ENCODE data around the gene CEP164.

Gene CEP164

DNA sequence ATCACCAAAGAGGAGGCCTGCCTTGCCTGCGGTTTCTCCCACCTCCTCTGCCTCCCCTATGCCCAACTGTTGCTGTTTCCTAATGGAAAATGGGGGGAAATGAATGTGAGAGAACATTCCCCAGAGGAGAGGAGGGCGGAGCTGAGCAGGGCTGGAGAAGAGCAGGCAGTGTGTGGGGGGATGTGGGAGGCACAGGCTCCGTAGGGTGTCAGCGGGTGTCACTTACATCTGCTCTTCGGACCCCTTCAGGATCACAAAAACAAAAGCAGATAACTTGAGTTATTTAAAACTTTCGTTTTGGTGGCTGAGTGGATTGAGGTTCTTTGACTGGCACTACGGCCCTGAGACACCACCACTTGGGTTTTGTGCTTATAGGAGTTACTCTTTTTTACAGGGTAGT lies 93.8 kb downstream of the CEP164 start:
- no peak for DNase-seq (ENCODE audit: low spot score)

DNA sequence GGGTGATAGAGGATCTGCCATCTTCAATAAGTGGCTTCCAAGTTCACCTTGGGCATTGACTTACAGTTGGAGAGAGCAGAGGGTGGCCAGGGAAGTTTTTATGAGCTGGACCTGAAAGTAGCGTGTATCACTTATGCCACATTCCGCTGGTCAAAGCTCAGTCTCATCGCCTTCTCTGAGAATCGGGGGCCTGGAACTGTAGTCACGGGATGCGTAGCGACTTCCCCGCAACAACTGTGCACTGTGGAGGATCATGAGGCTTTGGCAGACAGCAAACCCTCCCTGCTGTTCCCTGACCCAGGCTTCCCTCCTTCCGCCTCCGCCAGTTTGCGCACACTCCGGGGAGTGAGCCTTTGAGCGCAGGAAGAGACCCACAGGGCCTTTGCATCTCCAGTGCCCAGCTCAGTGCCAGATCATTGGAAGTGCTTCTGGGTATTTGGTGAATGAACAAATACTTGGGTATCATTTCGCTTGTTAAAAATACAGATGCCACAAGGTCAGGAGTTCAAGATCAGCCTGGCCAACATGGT lies 95.5 kb downstream of the CEP164 start:
- no peak for DNase-seq (ENCODE audit: low spot score)

DNA sequence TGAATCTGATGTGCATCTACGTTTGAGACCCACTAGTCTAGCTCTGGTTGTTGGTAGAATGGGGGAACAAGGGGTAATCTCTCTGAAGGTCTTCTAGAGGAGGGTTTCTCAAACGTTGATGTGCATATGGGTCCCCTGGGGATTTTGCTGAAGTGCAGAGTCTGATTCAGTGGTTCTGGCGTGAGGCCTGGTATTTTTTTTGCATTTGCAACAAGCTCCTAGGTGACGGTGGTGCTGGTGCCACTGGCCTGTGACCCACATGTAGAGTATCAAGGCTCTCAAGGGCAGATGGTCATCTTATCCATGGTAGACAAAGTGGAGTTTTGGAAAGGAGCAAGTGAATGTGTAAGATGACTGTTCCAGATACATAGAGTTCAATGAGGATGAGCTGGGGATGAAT lies 97.1 kb downstream of the CEP164 start:
- DNase-seq (ENCODE audit: low spot score) = no peak

DNA sequence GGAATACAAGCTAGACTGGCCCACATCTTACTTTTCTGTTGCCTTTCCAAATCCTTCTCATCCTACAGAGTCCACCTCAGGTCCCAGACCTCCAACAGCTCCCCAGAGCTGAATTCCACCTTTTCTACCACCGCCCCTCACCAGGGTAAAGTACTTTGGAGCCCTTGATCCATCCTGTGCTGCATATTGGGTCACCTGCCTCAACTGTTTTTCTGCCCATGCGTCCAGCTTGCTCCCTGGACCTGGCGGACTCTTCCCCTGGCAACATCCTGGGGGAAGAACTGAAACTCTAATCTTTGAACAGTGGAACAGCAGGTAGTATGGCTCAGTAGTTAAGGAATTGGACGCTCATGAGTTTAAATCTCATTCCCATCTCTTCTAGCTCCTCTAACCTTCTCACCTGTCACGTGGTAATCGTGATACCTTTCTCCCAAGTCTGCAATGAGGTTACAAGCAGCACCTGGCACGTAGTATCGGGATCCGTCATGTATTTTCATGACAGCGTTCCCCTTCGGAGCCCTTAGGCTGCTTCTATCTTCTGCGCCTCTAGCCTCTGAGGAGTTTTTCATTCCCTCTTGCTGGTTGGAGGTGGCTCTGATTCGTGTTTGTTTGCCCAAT lies 98.1 kb downstream of the CEP164 start:
- no peak for DNase-seq (ENCODE audit: low spot score)

DNA sequence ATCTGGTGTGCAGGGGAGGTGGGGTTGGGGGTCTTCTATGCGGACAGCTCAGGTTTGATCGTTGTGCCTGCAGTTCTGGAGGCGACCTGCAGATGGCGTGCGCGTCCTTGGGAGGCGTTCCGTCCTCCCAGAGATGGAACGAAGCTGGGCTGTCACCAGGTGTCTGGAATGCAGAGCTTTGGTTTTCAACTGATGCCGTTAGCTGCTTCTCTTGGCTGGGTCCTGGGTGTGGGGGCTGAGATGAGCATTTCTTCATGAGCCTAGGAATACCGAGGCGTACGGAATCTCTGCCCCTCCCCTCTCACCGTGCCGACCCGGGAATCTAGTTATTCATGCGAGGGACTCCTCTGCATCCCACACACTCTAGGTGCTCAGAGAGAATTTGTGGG lies 98.6 kb downstream of the CEP164 start:
- peak; percentile 58 for DNase-seq (ENCODE audit: low spot score)

DNA sequence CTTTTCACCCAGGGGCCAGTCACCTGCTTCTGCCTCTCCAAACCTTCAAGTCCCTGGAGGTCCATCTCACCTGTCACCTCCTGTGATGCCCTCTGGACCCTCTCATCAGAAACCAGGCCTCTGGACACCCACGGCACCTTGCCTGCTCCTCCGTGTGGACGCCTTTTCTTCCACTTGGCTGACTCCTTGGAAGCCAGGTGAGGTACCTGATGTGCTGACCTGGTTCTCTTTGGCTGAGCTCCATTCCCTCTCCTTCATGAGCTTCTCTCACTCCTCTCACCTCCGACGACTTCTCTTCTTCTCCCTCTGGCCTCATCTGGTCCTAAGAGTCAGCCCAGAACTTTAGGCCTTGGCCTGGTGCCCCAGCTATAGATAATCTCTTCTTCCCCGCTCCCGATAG lies 99.3 kb downstream of the CEP164 start:
- DNase-seq (ENCODE audit: low spot score) = no peak

DNA sequence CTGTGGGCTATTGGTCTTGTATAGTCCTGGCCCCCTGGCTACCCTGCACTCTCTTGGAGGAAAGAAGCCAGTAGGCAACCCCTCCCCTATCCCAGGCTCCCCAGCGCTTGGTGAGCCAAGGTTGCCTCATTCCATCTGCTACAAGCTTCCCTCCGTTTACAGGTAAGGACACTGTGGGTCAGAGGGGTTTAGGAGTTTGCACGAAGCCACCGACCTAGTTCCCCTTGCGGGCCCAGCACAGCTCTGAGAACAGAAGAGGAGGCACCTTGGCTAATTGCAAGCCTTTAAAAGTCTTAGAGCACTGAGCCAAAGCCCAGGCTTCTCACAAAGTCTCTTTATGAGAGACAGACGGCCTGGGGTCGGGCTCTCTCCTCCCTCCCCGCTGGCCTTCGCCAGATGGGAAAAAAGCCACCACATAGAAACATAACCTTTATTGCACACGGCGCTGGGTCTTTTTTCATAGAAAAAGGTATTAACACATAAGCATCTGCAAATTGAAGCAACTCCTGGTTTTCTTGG lies 99.8 kb downstream of the CEP164 start:
- no peak for DNase-seq (ENCODE audit: low spot score)

DNA sequence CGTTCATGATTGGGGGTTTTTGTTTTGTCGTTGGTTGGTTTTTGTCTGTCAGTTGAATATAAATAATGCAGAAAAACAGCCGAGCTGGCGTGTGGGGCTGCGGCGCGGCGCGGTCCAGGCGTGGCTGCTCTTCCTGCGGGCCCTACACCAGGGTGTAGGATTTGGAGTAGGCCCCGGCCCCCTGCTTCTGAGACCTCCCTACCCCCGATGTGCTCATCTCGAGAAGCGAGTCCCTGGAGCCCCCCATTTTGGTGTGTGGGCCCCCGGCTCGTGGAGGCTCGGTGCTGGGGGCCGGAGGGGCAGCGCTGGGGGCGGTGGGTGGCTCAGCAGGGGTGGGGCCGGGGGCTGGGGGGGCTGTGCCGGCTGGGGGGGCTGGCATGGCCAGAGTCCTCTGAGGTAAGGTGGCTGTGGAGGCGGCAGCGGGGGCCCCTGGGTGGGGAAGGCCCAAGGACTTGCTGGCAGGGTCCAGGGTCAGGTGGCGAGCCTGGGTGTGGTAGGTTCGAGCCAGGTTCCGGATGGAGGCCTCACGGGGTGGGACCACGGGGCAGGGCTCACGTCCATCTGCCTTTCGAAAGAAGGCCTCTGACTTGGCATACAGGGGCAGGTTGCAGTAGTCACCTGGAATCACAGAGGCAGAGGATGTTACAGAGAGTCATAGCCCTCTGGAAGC lies 100.7 kb downstream of the CEP164 start:
- no peak for DNase-seq (ENCODE audit: low spot score)

DNA sequence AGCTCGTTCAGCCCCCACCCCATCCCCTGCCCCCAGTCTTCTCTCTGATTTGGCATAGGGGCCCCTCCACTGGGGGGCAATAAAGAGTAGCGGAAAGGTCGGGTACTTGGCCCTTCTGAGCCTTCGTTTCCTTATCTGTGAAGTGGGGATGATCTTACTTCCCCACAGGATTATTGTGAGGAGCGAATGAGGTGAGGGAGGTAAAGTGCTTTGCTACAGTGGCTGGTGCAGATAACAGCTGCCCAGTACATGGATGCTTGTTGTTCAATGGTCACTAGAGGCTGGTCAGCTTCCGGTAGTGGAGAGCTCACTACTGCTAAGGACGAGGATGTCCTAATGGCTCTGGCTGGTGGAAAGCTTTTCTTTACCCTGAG lies 101.2 kb downstream of the CEP164 start:
- DNase-seq (ENCODE audit: low spot score) = no peak

DNA sequence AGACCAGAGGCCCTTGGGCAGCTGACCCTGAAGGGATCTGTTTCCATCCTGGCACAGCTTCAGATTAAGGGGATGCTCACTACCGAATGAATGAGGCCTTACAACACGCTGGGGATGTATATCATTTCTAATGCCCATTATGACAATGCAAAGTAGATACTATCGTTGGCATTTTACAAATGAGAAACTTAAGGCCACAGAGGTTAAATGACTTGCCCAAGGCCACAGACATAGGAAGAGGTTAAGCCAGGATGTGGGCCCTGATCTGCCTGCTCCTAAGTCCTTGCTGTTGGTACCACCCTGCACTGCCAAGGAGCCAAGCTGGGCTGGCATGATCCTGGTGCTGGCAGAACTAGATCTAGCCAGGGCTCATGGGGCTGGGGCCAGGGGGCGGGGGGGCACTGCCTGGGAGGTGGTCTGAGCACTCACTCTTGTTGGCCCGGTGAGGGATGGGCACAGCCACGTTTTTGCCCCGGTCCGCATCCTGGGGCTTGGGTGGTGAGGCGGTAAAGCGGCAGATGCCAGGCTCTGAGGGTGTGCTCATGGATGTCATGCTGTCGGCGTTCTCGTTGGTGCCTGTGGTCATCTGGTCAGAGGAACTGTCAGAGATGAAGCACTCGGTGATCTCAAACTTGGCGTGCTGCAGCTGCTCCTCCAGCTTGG lies 102.8 kb downstream of the CEP164 start:
- no peak for DNase-seq (ENCODE audit: low spot score)

DNA sequence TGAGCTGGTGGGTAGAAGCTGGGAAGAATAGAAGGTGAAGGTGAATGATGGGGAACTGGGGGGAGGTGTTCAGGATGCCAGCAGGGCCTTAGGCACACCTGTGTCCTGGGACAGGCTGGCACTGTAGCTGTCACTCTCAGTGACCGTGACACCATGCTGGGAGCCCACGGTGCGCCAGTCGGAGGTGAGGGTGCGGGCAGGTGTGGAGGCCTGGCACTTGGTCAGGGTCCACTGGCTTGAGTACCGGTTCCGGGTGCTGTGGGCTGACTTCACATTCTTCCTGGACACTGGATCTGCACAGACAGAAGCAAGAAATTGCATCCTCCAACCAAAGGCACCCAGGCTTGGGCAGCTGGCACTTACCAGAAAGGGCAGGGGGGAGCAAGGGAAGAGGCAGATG lies 103.8 kb downstream of the CEP164 start:
- no peak for DNase-seq (ENCODE audit: low spot score)

DNA sequence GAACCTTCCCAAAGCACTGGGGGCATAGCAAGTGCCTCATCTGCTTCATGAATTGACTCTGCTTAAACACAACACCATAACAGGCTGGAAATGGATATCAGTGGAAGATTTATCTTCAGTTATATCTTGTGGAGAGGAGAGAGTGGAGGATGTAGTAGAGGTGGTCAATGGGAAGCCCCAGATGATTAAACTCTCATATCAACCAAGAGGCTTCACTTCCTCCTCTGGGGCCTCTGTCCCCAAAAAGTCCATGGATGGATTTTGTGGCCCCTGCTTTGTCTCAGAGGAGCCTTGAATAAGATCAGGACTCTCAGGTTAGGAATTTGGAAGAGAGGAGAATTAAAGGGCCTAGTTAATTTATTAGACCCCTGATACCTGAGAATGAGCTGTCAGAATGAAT lies 106.1 kb downstream of the CEP164 start:
- no peak for DNase-seq (ENCODE audit: low spot score)

DNA sequence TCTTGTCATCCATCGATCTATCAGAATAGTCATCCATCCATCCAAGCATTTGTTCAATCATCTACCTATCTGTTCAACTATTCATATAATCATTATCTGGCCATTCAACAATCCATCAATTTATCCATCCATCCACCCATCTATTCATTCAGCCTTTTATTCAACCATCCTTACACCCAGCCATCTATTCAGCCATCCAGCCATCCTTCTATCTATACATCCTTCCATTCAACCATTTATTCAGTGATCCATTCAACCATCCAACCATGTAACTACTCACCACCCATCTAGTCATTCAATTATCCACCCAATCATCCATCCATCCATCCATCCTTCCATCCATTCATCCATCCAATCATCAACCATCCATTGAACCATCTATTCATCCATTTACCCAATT lies 106.8 kb downstream of the CEP164 start:
- no peak for DNase-seq (ENCODE audit: low spot score)

DNA sequence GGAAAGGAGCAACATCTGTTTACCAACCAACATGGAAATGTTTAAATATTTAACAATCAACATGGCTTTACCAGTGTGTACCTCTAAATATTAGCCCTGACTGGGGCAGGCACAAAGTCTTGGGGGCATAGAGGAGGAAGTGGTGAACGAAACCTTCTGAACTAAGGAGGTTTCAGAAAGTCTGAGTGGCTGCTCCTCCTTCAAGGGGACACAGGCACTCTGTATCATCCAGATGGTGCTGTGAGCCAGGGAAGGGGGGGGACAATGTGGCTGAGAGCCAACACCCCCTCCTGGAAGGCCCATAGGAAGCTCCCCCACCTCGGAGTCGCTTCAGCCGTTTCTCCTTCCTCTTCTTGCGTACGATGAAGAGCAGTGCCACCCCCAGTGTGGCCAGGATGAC lies 107.7 kb downstream of the CEP164 start:
- no peak for DNase-seq (ENCODE audit: low spot score)

DNA sequence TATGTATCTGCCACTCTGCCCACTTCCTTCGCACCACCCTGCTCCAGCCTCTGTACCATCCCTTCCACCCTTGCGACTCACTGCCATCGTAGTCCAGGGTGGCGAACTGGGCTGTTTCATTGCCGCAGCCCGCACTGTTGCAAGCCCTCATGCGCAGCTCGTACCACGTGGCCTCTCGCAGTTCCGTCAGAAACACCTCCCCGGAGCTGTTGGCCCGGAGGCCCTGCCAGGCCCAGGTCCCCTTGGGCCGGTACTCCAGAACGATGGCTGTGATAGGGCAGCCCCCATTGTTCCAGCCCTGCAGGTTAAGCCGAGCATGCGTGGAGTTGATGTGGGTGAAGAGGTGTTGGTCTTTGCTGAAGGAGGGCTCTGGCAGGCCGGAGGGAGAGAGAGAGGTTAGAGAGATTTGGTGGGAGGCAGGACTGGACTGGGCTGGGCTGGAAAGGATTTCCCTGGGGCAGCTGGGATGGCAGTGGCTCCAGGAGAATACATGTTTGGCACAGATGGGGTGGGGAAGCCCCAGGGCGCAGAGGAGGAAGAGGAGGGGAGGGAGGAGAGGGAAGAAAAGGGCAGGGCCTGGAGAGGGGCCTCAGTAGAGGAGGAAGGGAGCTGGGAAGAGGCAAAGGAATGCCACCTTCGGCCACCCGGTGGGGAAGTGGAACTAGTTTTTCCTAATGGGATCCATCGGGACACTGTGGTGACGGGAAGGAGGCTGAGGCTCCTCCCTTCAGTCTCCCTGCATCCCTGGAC lies 109.6 kb downstream of the CEP164 start:
- no peak for DNase-seq (ENCODE audit: low spot score)

DNA sequence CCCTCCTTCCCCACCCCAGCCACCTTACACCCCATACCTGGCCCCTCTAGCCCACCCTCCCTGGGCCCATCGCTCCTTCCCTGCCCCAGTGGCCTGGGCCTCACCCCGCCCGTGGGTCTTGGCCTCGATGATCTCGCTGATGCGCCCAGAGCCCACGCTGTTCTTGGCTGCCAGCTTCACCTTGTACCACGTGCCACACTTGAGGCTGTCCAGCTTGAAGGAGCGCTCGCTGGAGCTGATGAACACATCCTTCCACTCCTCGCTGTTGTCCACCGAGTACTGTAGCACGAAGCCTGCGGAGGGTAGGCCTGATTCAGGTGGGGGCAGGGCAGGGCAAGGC lies 110.1 kb downstream of the CEP164 start:
- DNase-seq (ENCODE audit: low spot score) = no peak

DNA sequence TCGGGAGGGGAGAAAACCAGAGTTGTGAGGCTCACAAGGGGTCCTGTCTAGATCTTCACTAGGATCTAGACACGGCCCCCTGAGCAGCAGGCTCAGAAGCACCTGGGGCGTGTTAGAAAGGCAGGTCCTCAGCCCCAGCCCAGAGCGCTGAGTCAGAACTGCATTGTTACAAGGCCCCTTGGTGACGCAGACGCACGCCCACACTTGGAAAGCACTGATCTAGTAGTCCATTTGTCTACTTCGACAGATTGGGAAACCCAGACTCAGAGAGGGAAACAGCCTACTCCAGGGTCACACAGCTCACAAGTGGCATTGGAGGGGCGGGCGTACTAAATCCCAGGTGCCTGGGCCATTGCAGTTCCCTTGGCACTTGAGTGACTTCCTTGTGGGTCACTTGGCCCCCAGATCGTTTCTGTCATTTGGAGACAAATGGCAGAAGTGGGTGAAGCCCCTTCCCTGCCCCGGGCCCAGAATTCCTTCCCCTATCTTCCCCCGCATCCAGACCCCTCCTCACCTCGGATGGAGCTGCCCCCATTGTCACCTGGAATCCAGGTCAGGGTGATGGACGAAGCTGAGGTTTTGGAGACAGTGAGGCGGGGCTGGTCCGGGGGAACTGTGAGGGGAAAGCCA lies 110.8 kb downstream of the CEP164 start:
- no peak for DNase-seq (ENCODE audit: low spot score)

DNA sequence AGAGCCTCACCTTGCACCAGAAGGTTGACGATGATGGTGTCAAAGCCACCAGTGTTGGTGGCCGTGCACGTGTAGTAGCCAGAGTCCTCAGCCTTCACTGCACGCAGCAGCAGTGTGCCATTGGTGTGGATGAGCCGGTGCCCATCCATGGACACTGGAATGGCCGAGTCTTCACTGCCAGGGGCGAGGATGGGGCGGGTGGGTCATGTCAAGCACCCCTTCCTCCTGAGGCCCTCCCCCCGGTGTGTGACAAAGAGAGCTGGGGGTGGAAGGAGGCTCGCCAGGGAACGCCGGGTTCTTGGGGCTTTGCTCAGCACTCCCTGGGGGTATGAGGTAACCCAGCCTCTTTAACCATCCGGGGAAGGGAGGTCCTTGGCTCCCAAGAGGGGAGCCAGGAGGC lies 111.6 kb downstream of the CEP164 start:
- no peak for DNase-seq (ENCODE audit: low spot score)

DNA sequence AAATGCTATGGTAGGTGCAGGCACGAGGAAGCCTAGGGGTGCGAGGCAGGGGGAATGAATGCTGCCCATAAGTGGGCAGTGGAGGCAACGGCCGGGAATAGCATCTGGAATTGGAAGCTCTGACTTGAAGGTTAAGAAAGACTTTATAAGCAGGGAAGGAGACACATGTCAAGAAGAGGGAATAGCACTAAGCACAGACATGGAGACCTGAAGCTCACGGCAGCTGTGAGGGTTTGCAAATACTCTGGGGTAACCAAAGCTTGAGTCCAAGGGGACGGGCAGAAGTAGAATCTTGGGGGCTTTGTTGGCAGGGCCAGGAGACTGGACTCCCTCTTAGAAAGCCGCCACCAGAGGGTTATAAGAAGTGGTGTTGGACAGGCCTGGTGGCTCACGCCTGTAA lies 112.6 kb downstream of the CEP164 start:
- no peak for DNase-seq (ENCODE audit: low spot score)

DNA sequence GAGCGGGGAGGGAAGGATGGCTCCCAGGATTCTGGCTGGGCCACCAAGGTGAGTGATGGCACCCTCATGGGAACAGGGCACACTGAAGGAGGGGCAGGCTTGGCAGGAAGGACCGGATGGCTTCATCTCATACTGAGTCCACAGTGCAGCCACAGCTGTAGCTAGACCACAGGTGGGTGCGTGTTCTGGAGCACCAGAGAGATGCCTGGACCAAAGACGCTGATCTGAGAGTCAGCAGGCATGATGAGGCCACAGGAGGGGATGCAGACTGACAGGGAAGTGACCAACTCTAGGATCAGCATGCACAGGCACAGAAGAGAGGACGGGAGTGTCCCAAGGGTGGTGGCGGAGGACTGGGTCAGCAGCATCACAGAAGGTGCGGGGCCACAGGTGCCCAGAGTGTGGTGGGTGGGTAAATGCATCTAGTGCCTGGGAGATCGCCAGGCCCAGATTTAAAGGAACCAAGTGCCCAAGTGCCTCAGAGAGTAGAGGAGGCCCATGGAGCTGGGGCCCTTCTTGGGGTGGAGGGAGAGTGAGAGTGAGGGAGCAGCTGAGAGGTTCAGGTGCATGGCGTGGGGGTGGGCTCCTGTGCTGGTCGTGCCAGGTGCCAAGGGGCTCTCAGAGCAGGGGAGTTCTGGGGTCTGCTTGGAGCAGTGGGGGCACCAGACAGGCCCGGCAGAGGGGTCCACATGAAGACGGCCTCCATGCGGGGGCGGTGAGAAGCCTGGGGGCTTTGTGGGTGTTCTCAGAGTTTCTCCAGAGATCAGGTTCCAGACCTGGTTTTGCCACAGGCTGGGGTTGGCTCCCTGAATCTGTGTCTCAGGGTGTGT lies 113.7 kb downstream of the CEP164 start:
- no peak for DNase-seq (ENCODE audit: low spot score)

All from hematopoietic multipotent progenitor cell treated with erythropoietin and hydrocortisone succinate and interleukin-3 and kit ligand, for 17 days (in vitro differentiated cells).